Heart left ventricle (tissue), 16 donors: ENCODE measurements around the gene SEPTIN3. TPM values are rescaled to one million over a fixed set of nuclear protein-coding genes. Genes with fewer than 3 reads are reported as not detected.

ENCODE experiments used
- ATAC-seq, 4 donors: fragments of 200-7000 bp; cut with Tn5 transposase; one replicate each; pipeline ENCODE4 v1.9.1; 2020 to 2022; ENCODE audit warnings: moderate library complexity in 4 of 4, mild to moderate bottlenecking in 3 of 4, moderate number of reproducible peaks in 1 of 4
- DNase-seq, 5 donors: peaks; one replicate each; pipeline ENCODE4 v3.0.0-alpha.2; 2020
- H3K27ac ChIP-seq, 12 donors: fragments of 200-600 bp; sonication (generic) in 4 of 12; one replicate each; pipeline versions ENCODE4 v1.5.0 to v1.8.0; 2016 to 2022; ENCODE audit warnings: mild to moderate bottlenecking in 2 of 12
- H3K27me3 ChIP-seq, 9 donors: fragments of 200-600 bp; sonication (generic) in 2 of 9; one replicate each; pipeline versions ENCODE4 v1.5.1 to v1.8.0; 2016 to 2022; ENCODE audit warnings: mild to moderate bottlenecking in 3 of 9
- H3K36me3 ChIP-seq, 9 donors: fragments of 200-600 bp; sonication (generic) in 2 of 9; one replicate each; pipeline versions ENCODE4 v1.5.0 to v1.8.0; 2018 to 2022; ENCODE audit warnings: mild to moderate bottlenecking in 2 of 9
- H3K4me1 ChIP-seq, 12 donors: fragments of 200-600 bp; sonication (generic) in 4 of 12; one replicate each; pipeline versions ENCODE4 v1.5.0 to v1.8.0; 2016 to 2022; ENCODE audit warnings: mild to moderate bottlenecking in 3 of 12
- H3K4me3 ChIP-seq, 12 donors: fragments of 200-600 bp; sonication (generic) in 4 of 12; one replicate each; pipeline versions ENCODE4 v1.5.0 to v1.8.0; 2017 to 2022; ENCODE audit warnings: mild to moderate bottlenecking in 9 of 12, moderate library complexity in 4 of 12
- H3K9me3 ChIP-seq, 12 donors: fragments of 200-600 bp; sonication (generic) in 4 of 12; one replicate each; pipeline versions ENCODE4 v1.5.0 to v1.8.0; 2016 to 2022; ENCODE audit warnings: mild to moderate bottlenecking in 1 of 12
- CTCF ChIP-seq, 12 donors: fragments of 200-600 bp; sonication (generic) in 4 of 12; IDR thresholded peaks; one replicate each; pipeline versions ENCODE4 v1.5.0 to v1.8.0; 2018 to 2022; ENCODE audit warnings: antibody characterized with exemption in 12 of 12, mild to moderate bottlenecking in 5 of 12
- POLR2A ChIP-seq, 2 donors: fragments of 450-650 bp; IDR thresholded peaks; one replicate each; pipeline ENCODE4 v1.6.1; 2017; ENCODE audit warnings: antibody characterized with exemption in 2 of 2, mild to moderate bottlenecking in 2 of 2, moderate library complexity in 2 of 2
- WGBS, 4 donors: extraction: QIAGEN DNeasy Blood & Tissue Kit in 2 of 4; methylation state at CpG; one replicate each; pipeline versions ENCODE4 v1.1.5 to v1.1.7; 2013 to 2018; 5-methylcytosine and 5-hydroxymethylcytosine counted together
- intact Hi-C, 10 donors: fragments of 100-400 bp; cut with DNase I; formaldehyde crosslinking; loops; one replicate each; pipeline versions ENCODE4 v1.11.1 to v1.14.2; 2022
- polyA plus RNA-seq, 2 donors: library from polyadenylated mRNA; stranded (reverse); fragments of 200-250 nt; gene quantifications; one replicate each; pipeline ENCODE4 v1.2.3, GENCODE V29; 2013
- total RNA-seq, 9 donors: library from RNA; depleted of rRNA in 2 of 9; stranded (reverse); fragments of >200 nt in 2 of 9; fragmentation: NEBNext Ultra II Directional in 3 of 9; extraction: Animal tissue kit (Norgen Biotek cat#: 25700) in 3 of 9; gene quantifications; one replicate each; pipeline versions ENCODE4 v1.1.0 to v1.2.4, GENCODE V29; 2016 to 2023
- donor health status: ischemic (EF 13 %, LVEDD 7.1; RV severe dilation, severe dysfunction).
- donor health status: healthy with polysubstance abuse.
- donor health status: DM: no; HTN: yes; CAD: no.
- donor health status: DM: no; HTN: no; CAD: no.
- donor health status: ischemic (EF 25% LVEDD 6.9; RV normal size, moderate dysfunction).
- donor health status: ischemic (EF 25% LVEDD 5.7; RV mildly dilated, moderate dysfunction).
- donor health status: healthy.
- donor health status: DM: yes; HTN: yes; CAD: no.
- donor health status: ischemic (EF 35%, LVEDD 5.7; RV mildly dilated, moderate dysfunction).
- donor health status: nonischemic (EF 11% LVEDD 7.7; RV severe dilation, severe dysfunction).
- donor health status: DM: yes; HTN: yes; CAD: no.
- donor health status: PGD.
- donor health status: ischemic (EF 29% LVEDD 5.4; RV normal size, mild dysfunction).
- donor health status: nonischemic (EF 23%, LVEDD 6.1; RV moderate dilation, normal function).

SEPTIN3 gene
- total and polyA plus RNA-seq, 11 donors = 0.03 to 0.53 (median 0.13) TPM; not detected in 3

- Histone ChIP-seq H3K36me3 (no peaks in the 10 kb centered on the region), H3K4me3 (no peak overlapping the region), H3K27ac (no peak overlapping the region), H3K27me3 (no peaks in the 10 kb centered on the region), H3K4me1 (peaks cover 0 to 35% (median 11%) of the 10 kb centered on the region in 12 donors), H3K9me3 (no peaks in the 10 kb centered on the region)
- intact Hi-C loops = loop anchor here in 1 of 10 donors (5.0 kb wide), 1 partner anchor 45 kb away; no protein-coding TSS in a partner anchor
- TF ChIP-seq POLR2A (IDR thresholded peaks at IDR 0.05) (no peak), CTCF (IDR thresholded peaks at IDR 0.05) (no peak)
- no peak for DNase-seq
- 83 to 98% (median 94%) methylated on average over 2 of the region's 2 CpGs for WGBS, 4 donors
- no peak for ATAC-seq
Measured at GRCh38 chr22:41936894-41937169, 32.4 kb upstream of the SEPTIN3 start.

GRCh38 chr22:41939981-41940831, 29.0 kb upstream of the SEPTIN3 start:
- Histone ChIP-seq H3K4me1 (peaks cover 0 to 34% (median 11%) of the 10 kb centered on the region in 12 donors), H3K27ac (peak overlapping the region in 5 of 12 donors; percentile 2 to 84 (median 23)), H3K9me3 (no peaks in the 10 kb centered on the region), H3K27me3 (no peaks in the 10 kb centered on the region), H3K36me3 (no peaks in the 10 kb centered on the region), H3K4me3 (no peak overlapping the region)
- intact Hi-C loops = loop anchor here (2.0 to 5.0 kb wide), 8 partner anchors 48 to 243 kb away; no protein-coding TSS in a partner anchor
- DNase-seq = no peak
- TF ChIP-seq CTCF (IDR thresholded peaks at IDR 0.05) = no peak
- no peak for TF ChIP-seq POLR2A (IDR thresholded peaks at IDR 0.05)
- WGBS, 4 donors = 83 to 90% (median 87%) methylated on average over 13 of the region's 13 CpGs
- ATAC-seq = no peak

- TF ChIP-seq POLR2A (IDR thresholded peaks at IDR 0.05) (no peak), CTCF (IDR thresholded peaks at IDR 0.05) (peak; percentile 85 to 97 (median 93))
- Histone ChIP-seq H3K4me3 (no peak overlapping the region), H3K9me3 (no peaks in the 10 kb centered on the region), H3K27ac (peak overlapping the region in 5 of 12 donors; percentile 13 to 84 (median 23)), H3K27me3 (no peaks in the 10 kb centered on the region), H3K4me1 (peaks cover 0 to 43% (median 14%) of the 10 kb centered on the region in 12 donors), H3K36me3 (no peaks in the 10 kb centered on the region)
- peak; percentile 78 to 88 (median 87) for ATAC-seq
- 48 to 60% (median 54%) methylated on average over 12 to 13 of the region's 13 CpGs for WGBS, 4 donors
- peak; percentile 80 to 91 (median 84) for DNase-seq
- intact Hi-C loops = loop anchor here (1.0 to 5.0 kb wide), 12 partner anchors 116 to 245 kb away; no protein-coding TSS in a partner anchor
Measured at GRCh38 chr22:41940832-41941765, 28.1 kb upstream of the SEPTIN3 start.
